GM18526 (cell line): ENCODE data around the gene LAMA2.

Experiments
- POLR2A ChIP-seq: IDR thresholded peaks from 3 replicates; pipeline ENCODE4 v1.6.1; 2011; ENCODE audit not compliant: insufficient read length; ENCODE audit errors: extremely low read depth

The LAMA2 gene

GRCh38 chr6:129280749-129281148 is 397.8 kb downstream of the LAMA2 start:
- no peak for TF ChIP-seq POLR2A

GRCh38 chr6:129281168-129281796 is 398.3 kb downstream of the LAMA2 start:
- no peak for TF ChIP-seq POLR2A

GRCh38 chr6:129282019-129282418 is 399.1 kb downstream of the LAMA2 start:
- TF ChIP-seq POLR2A: no peak

- no peak for TF ChIP-seq POLR2A
These were observed 401.3 kb downstream of the LAMA2 start for GRCh38 chr6:129284225-129284624.

- no peak for TF ChIP-seq POLR2A
These were observed 404.6 kb downstream of the LAMA2 start for GRCh38 chr6:129287231-129288177.

- TF ChIP-seq POLR2A: no peak
These were observed 406.5 kb downstream of the LAMA2 start for GRCh38 chr6:129289442-129289841.

- TF ChIP-seq POLR2A: no peak
These were observed 409.9 kb downstream of the LAMA2 start for GRCh38 chr6:129292836-129293235.

GRCh38 chr6:129297592-129297991 is 414.7 kb downstream of the LAMA2 start:
- no peak for TF ChIP-seq POLR2A

- no peak for TF ChIP-seq POLR2A
These were observed 419.7 kb downstream of the LAMA2 start for GRCh38 chr6:129302671-129303070.

GRCh38 chr6:129306826-129307225 is 423.9 kb downstream of the LAMA2 start:
- no peak for TF ChIP-seq POLR2A

GRCh38 chr6:129307845-129308244 is 424.9 kb downstream of the LAMA2 start:
- TF ChIP-seq POLR2A: no peak

GRCh38 chr6:129309154-129309553 is 426.2 kb downstream of the LAMA2 start:
- no peak for TF ChIP-seq POLR2A

GRCh38 chr6:129312880-129313279 is 429.9 kb downstream of the LAMA2 start:
- no peak for TF ChIP-seq POLR2A

- TF ChIP-seq POLR2A: no peak
These were observed 431.6 kb downstream of the LAMA2 start for GRCh38 chr6:129314575-129314974.

GRCh38 chr6:129317931-129318820 is 435.2 kb downstream of the LAMA2 start:
- no peak for TF ChIP-seq POLR2A

GRCh38 chr6:129320892-129321291 is 438.0 kb downstream of the LAMA2 start:
- no peak for TF ChIP-seq POLR2A

GRCh38 chr6:129321303-129321702 is 438.4 kb downstream of the LAMA2 start:
- no peak for TF ChIP-seq POLR2A
